ENCODE data around the gene NUDT3. TPM values are rescaled to one million over a fixed set of nuclear protein-coding genes. Genes with fewer than 3 reads are reported as not detected.

Gene NUDT3
- total RNA-seq, 1 donor from 2014 or later: 33.3 TPM

DNA sequence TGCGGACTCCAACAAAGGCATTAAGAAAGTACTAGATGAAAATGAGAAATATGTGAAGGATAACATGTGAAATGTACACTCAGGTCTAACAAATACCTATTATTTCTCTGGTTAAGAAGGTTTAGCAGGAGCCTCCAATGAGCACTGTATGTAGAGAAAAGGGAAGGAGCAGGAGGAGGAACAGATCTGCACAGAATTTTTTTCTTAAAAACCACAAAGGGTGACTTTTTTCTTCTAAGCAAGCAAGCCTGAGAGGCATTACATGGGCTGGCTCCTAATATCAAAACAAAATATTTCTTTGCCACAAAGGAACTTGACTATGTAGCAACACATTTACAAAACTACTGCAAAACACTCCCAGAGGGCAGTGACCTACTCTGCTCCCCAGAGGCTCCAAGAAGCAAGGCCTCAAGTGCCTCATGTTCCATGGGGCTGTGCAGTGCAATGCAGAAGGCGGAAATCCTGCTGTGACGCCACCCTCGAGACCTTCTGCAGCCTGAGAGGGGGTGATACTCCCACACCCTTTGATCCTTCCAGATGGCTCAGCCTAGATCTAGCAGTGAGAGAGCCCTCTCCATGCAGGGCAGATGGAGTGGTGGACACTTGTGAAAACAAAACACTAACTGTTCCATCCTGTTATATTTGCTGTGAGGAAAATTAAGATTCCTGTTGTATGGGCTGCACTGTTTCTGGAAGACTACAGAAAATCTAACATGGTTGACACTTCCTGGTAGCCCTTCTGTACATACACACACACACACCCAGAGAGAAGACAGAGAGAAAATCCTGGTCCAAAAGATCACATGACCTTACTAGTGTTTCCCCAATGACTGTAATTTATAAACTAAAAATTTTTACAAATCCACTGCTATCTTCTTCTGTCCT is 107.7 kb downstream of the NUDT3 start:
- Mint-ChIP-seq H3K4me3 (no peak overlapping the region), H3K27me3 (ENCODE audit: low read depth) (no peaks in the 10 kb centered on the region), H3K36me3 (peaks cover 17% of the 10 kb centered on the region), H3K9me3 (no peaks in the 10 kb centered on the region), H3K27ac (no peak overlapping the region), H3K4me1 (no peaks in the 10 kb centered on the region)
- DNase-seq (ENCODE audit: low spot score in 2 of 2, unreplicated experiment in 2 of 2): no peak
- TF ChIP-seq, protein P1, sequence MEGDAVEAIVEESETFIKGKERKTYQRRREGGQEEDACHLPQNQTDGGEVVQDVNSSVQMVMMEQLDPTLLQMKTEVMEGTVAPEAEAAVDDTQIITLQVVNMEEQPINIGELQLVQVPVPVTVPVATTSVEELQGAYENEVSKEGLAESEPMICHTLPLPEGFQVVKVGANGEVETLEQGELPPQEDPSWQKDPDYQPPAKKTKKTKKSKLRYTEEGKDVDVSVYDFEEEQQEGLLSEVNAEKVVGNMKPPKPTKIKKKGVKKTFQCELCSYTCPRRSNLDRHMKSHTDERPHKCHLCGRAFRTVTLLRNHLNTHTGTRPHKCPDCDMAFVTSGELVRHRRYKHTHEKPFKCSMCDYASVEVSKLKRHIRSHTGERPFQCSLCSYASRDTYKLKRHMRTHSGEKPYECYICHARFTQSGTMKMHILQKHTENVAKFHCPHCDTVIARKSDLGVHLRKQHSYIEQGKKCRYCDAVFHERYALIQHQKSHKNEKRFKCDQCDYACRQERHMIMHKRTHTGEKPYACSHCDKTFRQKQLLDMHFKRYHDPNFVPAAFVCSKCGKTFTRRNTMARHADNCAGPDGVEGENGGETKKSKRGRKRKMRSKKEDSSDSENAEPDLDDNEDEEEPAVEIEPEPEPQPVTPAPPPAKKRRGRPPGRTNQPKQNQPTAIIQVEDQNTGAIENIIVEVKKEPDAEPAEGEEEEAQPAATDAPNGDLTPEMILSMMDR (IDR thresholded peaks at IDR 0.05; ENCODE audit: unreplicated experiment): no peak

DNA sequence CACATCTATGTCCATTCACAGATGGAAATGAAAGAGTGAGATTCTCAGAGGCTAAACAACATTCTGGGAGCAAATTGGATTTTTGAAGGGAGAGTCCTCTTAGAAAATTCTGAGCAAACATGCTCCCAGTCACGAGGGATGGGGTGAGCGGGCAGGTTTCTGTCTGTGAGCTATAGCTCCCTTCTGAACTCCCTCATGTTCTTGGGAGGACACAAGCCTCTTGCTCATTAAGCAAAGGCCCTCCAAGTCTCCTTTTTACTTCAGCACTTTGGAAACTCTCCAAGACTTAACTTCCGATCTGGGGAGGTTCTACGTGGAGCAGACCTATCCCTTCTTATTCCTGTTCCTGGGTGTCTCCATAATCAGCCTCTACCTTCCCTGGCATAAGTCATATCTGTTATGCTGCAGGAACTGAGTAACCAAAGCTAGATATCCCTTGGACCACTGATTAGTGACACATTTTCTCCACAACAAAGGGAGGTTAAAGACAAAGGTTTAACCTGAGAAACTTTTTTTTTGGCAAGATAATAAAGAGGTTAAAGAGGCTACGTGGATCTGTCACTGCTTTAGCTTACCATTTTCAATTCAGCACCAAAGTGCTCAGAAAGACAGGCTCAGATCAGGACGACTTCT is 110.7 kb downstream of the NUDT3 start:
- peaks cover 6% of the 10 kb centered on the region for H3K4me1 Mint-ChIP-seq
- no peak overlapping the region for H3K27ac Mint-ChIP-seq
- H3K36me3 Mint-ChIP-seq: peaks cover 25% of the 10 kb centered on the region
- H3K9me3 Mint-ChIP-seq: no peaks in the 10 kb centered on the region
- no peak overlapping the region for H3K4me3 Mint-ChIP-seq
- DNase-seq (ENCODE audit: low spot score in 2 of 2, unreplicated experiment in 2 of 2): no peak
- no peaks in the 10 kb centered on the region for H3K27me3 Mint-ChIP-seq (ENCODE audit: low read depth)
- TF ChIP-seq, protein P1 (IDR thresholded peaks at IDR 0.05; ENCODE audit: unreplicated experiment): no peak

DNA sequence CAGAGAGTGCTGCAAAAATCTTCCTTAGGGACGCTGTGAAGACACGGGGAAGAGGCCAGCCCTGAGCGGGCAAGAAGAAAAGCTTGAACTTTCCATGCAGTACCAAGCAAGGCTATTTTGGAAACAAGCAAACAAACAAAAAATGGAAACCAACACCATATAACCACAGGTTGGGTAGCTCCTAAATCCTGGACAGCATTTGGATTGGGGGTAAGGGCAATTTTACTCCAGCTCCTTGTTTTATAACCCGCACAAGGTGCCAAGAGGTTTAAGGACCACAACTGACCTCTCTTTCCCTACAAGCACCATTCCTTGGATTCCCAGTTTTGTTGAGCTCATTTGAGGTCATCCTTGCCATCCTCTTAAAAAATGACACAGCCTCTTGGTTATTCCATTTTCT is 112.3 kb downstream of the NUDT3 start:
- H3K27me3 Mint-ChIP-seq (ENCODE audit: low read depth): no peaks in the 10 kb centered on the region
- no peak overlapping the region for H3K4me3 Mint-ChIP-seq
- DNase-seq (ENCODE audit: low spot score in 2 of 2, unreplicated experiment in 2 of 2): no peak
- TF ChIP-seq, protein P1 (IDR thresholded peaks at IDR 0.05; ENCODE audit: unreplicated experiment): no peak
- no peak overlapping the region for H3K27ac Mint-ChIP-seq
- H3K4me1 Mint-ChIP-seq: peaks cover 6% of the 10 kb centered on the region
- no peaks in the 10 kb centered on the region for H3K9me3 Mint-ChIP-seq
- H3K36me3 Mint-ChIP-seq: peaks cover 22% of the 10 kb centered on the region

DNA sequence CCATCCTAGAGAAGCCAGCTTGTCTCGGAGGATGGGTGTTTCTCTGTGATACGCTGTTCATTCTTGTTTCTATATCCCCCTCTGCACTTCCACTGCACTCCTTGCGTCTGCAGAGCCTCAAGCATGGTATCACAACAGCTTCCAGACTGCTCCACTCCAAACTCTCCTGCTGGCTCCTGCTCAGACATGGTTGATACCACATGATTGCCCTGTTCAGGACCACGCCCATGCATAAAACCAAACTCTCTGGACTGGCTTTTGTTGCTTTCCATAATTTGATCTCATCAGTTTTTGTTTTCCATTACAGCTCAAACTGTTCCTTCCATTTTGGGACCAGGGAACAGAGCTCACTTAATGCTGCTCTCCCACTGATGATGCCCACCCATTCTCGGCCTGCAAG is 113.6 kb downstream of the NUDT3 start:
- TF ChIP-seq, protein P1 (IDR thresholded peaks at IDR 0.05; ENCODE audit: unreplicated experiment): no peak
- H3K4me3 Mint-ChIP-seq: no peak overlapping the region
- H3K9me3 Mint-ChIP-seq: no peaks in the 10 kb centered on the region
- H3K4me1 Mint-ChIP-seq: peaks cover 6% of the 10 kb centered on the region
- peaks cover 16% of the 10 kb centered on the region for H3K36me3 Mint-ChIP-seq
- H3K27ac Mint-ChIP-seq: no peak overlapping the region
- H3K27me3 Mint-ChIP-seq (ENCODE audit: low read depth): no peaks in the 10 kb centered on the region
- DNase-seq (ENCODE audit: low spot score in 2 of 2, unreplicated experiment in 2 of 2): no peak

DNA sequence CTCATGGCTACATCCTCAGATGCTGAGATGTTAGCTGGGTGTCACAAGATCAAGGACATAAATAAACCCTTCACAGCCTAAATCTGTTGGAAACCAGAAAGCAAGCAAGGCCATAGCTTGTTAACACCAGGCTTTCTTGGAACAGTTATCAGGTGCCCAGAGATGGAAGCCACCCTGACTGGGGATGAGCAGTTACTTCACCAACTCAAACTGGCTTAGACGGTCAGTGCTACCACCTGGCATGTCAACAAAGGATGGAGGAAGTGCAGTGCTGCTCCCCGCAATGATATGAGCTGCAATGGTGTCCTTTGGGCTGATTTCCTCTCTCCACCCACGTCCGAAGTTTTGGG is 114.7 kb downstream of the NUDT3 start:
- TF ChIP-seq, protein P1 (IDR thresholded peaks at IDR 0.05; ENCODE audit: unreplicated experiment): no peak
- DNase-seq (ENCODE audit: low spot score in 2 of 2, unreplicated experiment in 2 of 2): no peak
- Mint-ChIP-seq H3K27ac (no peak overlapping the region), H3K27me3 (ENCODE audit: low read depth) (no peaks in the 10 kb centered on the region), H3K9me3 (no peaks in the 10 kb centered on the region), H3K4me1 (peaks cover 6% of the 10 kb centered on the region), H3K36me3 (peaks cover 14% of the 10 kb centered on the region), H3K4me3 (no peak overlapping the region)

Data from mesothelial cell of epicardium (in vitro differentiated cells).